Endothelial cell of umbilical vein (primary cell): Measurements from ENCODE around the gene ST6GALNAC2.

Source experiments
- EZH2 ChIP-seq: IDR thresholded peaks from 2 replicates; pipeline ENCODE4 v1.6.1; 2012; ENCODE audit warnings: borderline replicate concordance, low read depth, mild to moderate bottlenecking, moderate library complexity, low read length, inconsistent platforms; ENCODE audit not compliant: severe bottlenecking
- FOS ChIP-seq: IDR thresholded peaks from 2 replicates; pipeline ENCODE4 v1.6.1; 2011; ENCODE audit warnings: mild to moderate bottlenecking, low read length, moderate library complexity, borderline replicate concordance; ENCODE audit not compliant: insufficient read depth
- GATA2 ChIP-seq: IDR thresholded peaks from 2 replicates; pipeline ENCODE4 v1.7.0; 2011; ENCODE audit warnings: low read depth, mild to moderate bottlenecking, moderate library complexity, mixed read lengths, low read length; ENCODE audit not compliant: insufficient read length, insufficient read depth
- JUN ChIP-seq: IDR thresholded peaks from 2 replicates; pipeline ENCODE4 v1.6.1; 2011; ENCODE audit warnings: borderline replicate concordance, low read depth; ENCODE audit not compliant: insufficient read length, insufficient read depth
- MYC ChIP-seq: IDR thresholded peaks from one replicate; pipeline ENCODE4 v1.6.1; 2011; ENCODE audit warnings: mild to moderate bottlenecking, low read depth, low read length
- POLR2A ChIP-seq: IDR thresholded peaks from 2 replicates; pipeline ENCODE4 v1.6.1; 2012; ENCODE audit warnings: low read depth, mild to moderate bottlenecking, control low read depth, low read length
- POLR2AphosphoS5 ChIP-seq: IDR thresholded peaks from 2 replicates; pipeline ENCODE4 v1.6.1; 2012; ENCODE audit warnings: low read depth, mild to moderate bottlenecking, control low read depth, low read length, moderate library complexity; ENCODE audit not compliant: insufficient read depth
- TF ChIP-seq, protein P1 (sequence below), 2 donors: IDR thresholded peaks; 1 replicate in 1 of 2; 2 replicates in 1 of 2; pipeline ENCODE4 v1.5.1; 2011; ENCODE audit warnings: low read length in 2 of 2, mild to moderate bottlenecking in 2 of 2, moderate library complexity in 2 of 2, control low read depth in 1 of 2, inconsistent platforms in 1 of 2, low read depth in 1 of 2; ENCODE audit not compliant: insufficient read depth in 1 of 2; ENCODE audit errors: extremely low read depth in 1 of 2
- TF ChIP-seq, protein P2 (sequence below): IDR thresholded peaks from 2 replicates; pipeline ENCODE4 v1.6.1; 2011; ENCODE audit not compliant: insufficient read depth, insufficient read length

DNA sequence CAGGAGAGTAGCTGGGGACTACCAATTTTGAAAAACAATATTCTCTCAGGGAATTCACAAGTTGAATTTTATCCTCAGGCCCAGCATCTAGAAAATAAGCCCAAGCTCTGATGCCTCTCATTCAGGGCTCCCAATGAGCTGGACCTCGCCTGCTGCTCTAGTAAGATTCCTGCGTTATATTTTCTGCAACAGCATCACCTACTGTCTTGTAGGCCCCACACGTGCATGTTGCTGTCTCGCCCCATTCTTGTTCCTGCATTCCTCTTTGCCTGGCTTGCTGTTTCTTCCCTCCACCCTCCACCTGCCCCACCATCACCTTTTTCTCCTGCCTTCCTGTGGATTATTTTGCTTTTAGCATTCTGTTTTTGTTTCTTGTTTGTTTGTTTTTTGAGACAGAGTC, 8.3 kb upstream of the ST6GALNAC2 start:
- TF ChIP-seq POLR2AphosphoS5: no peak
- no peak for TF ChIP-seq EZH2
- TF ChIP-seq, protein P1, sequence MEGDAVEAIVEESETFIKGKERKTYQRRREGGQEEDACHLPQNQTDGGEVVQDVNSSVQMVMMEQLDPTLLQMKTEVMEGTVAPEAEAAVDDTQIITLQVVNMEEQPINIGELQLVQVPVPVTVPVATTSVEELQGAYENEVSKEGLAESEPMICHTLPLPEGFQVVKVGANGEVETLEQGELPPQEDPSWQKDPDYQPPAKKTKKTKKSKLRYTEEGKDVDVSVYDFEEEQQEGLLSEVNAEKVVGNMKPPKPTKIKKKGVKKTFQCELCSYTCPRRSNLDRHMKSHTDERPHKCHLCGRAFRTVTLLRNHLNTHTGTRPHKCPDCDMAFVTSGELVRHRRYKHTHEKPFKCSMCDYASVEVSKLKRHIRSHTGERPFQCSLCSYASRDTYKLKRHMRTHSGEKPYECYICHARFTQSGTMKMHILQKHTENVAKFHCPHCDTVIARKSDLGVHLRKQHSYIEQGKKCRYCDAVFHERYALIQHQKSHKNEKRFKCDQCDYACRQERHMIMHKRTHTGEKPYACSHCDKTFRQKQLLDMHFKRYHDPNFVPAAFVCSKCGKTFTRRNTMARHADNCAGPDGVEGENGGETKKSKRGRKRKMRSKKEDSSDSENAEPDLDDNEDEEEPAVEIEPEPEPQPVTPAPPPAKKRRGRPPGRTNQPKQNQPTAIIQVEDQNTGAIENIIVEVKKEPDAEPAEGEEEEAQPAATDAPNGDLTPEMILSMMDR (IDR thresholded peaks at IDR 0.05; ENCODE audit: extremely low read depth in 1 of 2, insufficient read depth in 1 of 2, low read depth in 1 of 2, low read length in 2 of 2): no peak
- TF ChIP-seq, protein P2, sequence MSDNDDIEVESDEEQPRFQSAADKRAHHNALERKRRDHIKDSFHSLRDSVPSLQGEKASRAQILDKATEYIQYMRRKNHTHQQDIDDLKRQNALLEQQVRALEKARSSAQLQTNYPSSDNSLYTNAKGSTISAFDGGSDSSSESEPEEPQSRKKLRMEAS: no peak
- no peak for TF ChIP-seq GATA2
- no peak for TF ChIP-seq POLR2A
- TF ChIP-seq FOS: no peak
- no peak for TF ChIP-seq JUN
- TF ChIP-seq MYC: no peak
